ENCODE data around the gene PKP3.

Gene PKP3

DNA sequence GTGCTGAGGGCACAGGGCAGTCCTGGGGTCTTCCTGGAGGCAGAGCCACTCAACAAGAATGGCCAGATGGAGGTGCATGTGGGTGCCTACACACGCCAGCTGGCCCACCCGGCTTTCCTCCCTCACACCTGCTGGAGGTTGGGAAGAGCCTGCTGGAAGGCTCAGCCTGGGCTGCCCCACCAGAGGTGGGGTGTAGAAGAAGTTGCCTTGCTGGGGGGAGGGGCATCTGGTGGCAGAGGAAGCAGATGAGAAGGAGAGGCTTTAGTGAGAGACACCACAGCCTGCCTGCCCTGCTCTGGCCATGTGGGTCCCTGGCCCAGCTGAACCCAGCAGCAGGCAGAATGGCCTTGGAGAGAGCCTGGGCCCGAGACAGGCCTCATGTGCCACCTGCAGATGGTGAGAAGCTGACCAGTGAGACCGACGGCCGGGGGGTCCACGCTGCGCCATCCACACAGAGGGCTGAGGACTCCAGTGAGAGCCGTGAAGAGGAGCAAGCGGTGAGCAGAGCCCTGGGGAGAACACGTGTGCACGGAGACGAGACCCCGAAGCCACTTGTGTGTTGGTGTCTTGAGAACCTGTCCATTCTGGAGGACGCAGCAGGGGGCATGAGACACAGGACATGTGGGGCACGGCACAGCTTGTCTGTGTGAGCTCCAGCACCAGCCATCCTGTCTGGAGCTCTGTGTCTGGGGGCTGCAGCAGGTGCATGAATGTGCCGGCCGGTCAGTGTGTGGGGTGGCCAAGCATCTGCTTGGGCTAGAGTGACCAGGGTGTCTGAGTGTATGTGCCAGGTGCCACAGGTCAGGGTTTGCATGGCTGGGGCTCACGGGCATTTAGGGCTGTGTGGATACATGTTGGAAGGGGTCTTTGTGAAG lies 22.1 kb upstream of the PKP3 start:
- no peak overlapping the region for H3K4me3 ChIP-seq (ENCODE audit: low read depth, low read length)
- TF ChIP-seq, protein P1, sequence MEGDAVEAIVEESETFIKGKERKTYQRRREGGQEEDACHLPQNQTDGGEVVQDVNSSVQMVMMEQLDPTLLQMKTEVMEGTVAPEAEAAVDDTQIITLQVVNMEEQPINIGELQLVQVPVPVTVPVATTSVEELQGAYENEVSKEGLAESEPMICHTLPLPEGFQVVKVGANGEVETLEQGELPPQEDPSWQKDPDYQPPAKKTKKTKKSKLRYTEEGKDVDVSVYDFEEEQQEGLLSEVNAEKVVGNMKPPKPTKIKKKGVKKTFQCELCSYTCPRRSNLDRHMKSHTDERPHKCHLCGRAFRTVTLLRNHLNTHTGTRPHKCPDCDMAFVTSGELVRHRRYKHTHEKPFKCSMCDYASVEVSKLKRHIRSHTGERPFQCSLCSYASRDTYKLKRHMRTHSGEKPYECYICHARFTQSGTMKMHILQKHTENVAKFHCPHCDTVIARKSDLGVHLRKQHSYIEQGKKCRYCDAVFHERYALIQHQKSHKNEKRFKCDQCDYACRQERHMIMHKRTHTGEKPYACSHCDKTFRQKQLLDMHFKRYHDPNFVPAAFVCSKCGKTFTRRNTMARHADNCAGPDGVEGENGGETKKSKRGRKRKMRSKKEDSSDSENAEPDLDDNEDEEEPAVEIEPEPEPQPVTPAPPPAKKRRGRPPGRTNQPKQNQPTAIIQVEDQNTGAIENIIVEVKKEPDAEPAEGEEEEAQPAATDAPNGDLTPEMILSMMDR (IDR thresholded peaks at IDR 0.05; ENCODE audit: low read depth, low read length), result no peak

DNA sequence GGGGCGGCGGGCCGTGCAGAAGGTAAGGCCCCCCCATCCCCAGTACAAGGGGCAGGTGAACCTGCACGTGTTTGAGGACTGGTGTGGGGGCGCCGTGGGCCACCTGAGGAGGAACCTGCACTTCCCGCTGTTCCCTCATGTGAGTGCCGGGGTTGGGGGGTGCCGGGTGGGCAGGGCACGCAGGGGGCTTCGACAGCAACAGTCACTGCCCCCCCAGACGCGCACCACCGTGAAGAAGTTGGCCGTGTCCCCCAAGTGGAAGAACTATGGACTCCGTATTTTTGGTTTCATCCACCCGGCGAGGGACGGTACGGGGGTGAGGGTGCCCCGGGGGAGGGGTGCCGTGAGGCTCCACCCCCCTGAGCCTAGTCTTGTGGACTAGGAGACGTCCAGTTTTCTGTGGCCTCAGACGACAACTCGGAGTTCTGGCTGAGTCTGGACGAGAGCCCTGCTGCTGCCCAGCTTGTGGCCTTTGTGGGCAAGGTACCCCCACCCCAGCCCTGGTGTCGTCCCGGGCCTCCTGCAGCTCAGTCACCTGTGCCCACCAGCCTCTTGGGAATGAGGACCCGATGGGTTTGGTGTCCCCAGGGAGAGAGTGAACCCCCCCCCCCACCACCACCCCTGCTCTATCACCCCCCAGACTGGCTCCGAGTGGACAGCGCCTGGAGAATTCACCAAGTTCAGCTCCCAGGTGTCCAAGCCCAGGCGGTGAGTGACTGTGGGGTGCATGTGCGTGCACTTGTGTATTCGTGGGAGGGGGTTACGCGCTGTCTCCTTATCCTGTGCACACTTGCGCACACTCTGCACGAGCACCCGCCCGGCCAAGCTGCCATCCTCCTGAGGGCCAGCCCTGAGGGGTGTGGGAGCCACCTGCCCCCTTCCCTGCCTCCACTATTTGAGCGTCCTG lies 20.9 kb upstream of the PKP3 start:
- TF ChIP-seq, protein P1 (IDR thresholded peaks at IDR 0.05; ENCODE audit: low read depth, low read length), result no peak

DNA sequence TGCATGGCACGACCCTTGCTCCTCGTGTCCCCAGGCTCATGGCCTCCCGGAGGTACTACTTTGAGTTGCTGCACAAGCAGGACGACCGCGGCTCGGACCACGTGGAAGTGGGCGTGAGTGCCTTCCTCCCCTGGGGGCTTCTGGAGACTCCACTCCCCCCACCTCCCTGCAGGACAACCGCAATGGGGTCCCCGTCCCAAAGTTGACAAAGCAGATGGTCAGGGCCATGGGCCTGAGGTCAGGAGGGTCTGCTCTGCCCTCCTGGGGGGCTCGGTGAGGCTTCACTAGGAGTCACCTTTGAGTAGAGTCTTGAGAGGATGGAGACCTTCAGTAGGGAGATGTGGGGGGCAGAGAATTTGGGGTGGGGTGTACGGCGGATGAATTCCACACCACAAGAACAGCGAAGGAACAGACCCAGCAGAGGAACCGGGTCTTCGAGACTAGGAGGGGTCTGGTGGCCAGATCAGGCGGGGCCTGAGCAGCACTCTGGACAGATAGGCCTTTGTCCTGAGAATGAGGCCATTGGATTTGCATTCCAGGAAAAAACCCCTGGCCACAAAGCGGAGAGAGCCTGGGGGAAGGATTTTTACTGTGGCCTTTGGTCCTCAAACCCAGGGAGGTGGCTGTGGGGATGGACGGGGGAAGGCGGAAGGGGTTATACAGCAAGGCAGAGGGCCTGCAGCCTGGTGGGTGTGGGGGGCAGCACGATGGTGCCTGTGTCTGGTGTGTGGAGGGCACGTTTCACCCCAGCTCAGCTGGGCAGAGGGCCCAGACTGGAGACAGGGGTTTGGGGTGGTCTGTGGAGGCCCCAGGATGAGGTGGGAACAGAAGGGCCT lies 20.1 kb upstream of the PKP3 start:
- TF ChIP-seq, protein P1 (IDR thresholded peaks at IDR 0.05; ENCODE audit: low read depth, low read length), result no peak

More for the DNA sequence above, 20.9 kb upstream of the PKP3 start:
- no peak overlapping the region for H3K4me3 ChIP-seq (ENCODE audit: low read depth, low read length)

DNA sequence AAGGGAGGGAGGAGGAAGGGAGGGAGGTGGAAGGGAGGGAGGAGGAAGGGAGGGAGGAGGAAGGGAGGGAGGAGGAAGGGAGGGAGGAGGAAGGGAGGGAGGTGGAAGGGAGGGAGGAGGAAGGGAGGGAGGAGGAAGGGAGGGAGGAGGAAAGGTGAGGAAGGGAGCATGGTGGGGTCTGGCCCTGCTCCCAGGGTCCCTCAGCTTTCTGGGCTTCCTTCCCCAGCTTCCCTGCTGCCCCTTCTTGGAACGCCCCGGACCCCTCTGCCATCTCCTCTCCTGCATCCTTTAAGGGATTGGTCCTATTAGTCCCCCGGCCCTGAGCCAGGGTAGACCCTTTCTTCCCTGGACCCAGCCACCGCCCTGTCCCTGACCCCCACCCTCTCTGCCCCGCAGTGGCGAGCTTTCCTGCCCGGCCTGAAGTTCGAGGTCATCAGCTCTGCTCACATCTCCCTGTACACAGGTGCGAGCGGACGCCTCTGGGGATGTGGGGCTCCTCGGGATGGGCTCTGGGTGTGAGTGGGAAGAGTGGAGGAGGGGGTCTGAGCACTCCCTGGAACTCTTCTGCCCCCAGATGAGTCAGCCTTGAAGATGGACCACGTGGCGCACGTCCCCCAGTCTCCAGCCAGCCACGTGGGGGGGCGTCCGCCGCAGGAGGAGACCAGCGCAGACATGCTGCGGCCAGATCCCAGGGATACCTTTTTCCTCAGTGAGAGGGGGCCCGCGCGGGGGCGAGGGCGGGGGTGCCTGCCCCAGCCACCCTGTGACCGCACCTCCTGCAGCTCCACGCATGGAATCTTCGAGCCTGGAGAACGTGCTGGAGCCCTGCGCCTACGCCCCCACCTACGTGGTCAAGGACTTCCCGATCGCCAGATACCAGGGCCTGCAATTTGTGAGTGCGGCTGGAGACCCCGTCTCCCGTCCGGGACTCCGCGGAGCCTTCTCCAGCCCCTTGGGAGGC lies 18.7 kb upstream of the PKP3 start:
- TF ChIP-seq, protein P1 (IDR thresholded peaks at IDR 0.05; ENCODE audit: low read depth, low read length), result no peak
- H3K4me3 ChIP-seq (ENCODE audit: low read depth, low read length), result no peak overlapping the region

More for the DNA sequence above, 20.1 kb upstream of the PKP3 start:
- no peak overlapping the region for H3K4me3 ChIP-seq (ENCODE audit: low read depth, low read length)

DNA sequence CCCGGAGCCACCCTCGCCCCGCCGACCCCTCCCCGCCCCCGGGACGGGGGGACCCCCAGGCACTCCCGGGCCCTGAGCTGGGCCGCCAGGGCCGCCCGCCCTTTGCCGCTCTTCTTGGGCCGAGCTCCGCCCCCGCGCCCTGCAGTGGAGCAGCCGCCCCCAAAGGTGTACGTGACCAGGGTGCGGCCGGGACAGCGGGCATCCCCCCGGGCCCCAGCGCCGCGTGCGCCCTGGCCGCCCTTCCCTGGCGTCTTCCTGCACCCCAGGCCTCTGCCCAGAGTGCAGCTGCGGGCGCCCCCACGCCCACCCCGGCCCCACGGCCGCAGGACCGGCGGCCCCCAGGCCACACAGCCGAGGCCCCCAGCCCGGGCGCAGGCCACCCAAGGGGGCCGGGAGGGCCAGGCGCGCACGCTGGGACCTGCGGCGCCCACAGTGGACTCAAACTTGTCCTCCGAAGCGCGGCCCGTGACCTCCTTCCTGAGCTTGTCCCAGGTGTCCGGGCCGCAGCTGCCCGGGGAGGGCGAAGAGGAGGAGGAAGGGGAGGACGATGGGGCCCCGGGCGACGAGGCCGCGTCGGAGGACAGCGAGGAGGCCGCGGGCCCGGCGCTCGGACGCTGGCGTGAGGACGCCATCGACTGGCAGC lies 17.4 kb upstream of the PKP3 start:
- TF ChIP-seq, protein P1 (IDR thresholded peaks at IDR 0.05; ENCODE audit: low read depth, low read length), result no peak
- no peak overlapping the region for H3K4me3 ChIP-seq (ENCODE audit: low read depth, low read length)
